Mammary epithelial cell (primary cell): ENCODE results near the gene KBTBD2.

Experiments
- CTCF ChIP-seq, 2 donors: IDR thresholded peaks in 1 of 2; conservative IDR thresholded peaks in 1 of 2; 2 replicates each; pipeline ENCODE4 v1.5.1; 2011 to 2012; ENCODE audit warnings: inconsistent platforms in 2 of 2, low read length in 2 of 2, mild to moderate bottlenecking in 2 of 2, control low read depth in 1 of 2, low read depth in 1 of 2; ENCODE audit not compliant: insufficient read depth in 1 of 2; ENCODE audit errors: extremely low read depth in 1 of 2
- EZH2 ChIP-seq: IDR thresholded peaks from 2 replicates; pipeline ENCODE4 v1.6.1; 2012; ENCODE audit warnings: low read length, inconsistent platforms, borderline replicate concordance

GRCh38 chr7:32893207-32893524 lies 1.6 kb upstream of the KBTBD2 start:
- TF ChIP-seq CTCF (conservative IDR thresholded peaks at IDR 0.05 in 1 of 2, IDR thresholded peaks at IDR 0.05 in 1 of 2; ENCODE audit: extremely low read depth in 1 of 2, insufficient read depth in 1 of 2, low read depth in 1 of 2, low read length in 2 of 2): no peak
- no peak for TF ChIP-seq EZH2
